B cell (primary cell): ENCODE results near the gene TTC21A. TPM values are rescaled to one million over a fixed set of nuclear protein-coding genes. Genes with fewer than 3 reads are reported as not detected.
A peak's percentile ranks its signal among the peaks of the same experiment; 100 is the strongest.

Experiments used
- ATAC-seq: fragments of 200-7000 bp; cut with Tn5 transposase; one replicate; pipeline ENCODE4 v1.10.0; 2021; ENCODE audit warnings: low read depth, mild to moderate bottlenecking, moderate number of reproducible peaks, moderate library complexity
- CTCF ChIA-PET: fragments of 350-600 bp; sonication (Branson Sonifier 250); formaldehyde crosslinking; loops from one replicate; lab custom pipeline; 2021; ENCODE audit warnings: antibody characterized with exemption, inconsistent platforms; lab: Charles Lee
- POLR2A ChIA-PET: fragments of 350-600 bp; sonication (Branson Sonifier 250); formaldehyde crosslinking; loops from one replicate; lab custom pipeline; 2021; ENCODE audit warnings: antibody characterized with exemption; lab: Charles Lee
- DNase-seq: peaks from one replicate; pipeline ENCODE4 v3.0.0; 2013
- H2AFZ ChIP-seq: 2 replicates; pipeline ENCODE4 v1.6.1; 2012; ENCODE audit warnings: mild to moderate bottlenecking, low read depth, low read length; ENCODE audit not compliant: insufficient read depth, poor library complexity, severe bottlenecking
- H3K27ac ChIP-seq, 2 donors: 1 replicate in 1 of 2; 2 replicates in 1 of 2; pipeline ENCODE4 v1.5.1; 2012 to 2013; ENCODE audit warnings: low read length in 2 of 2, mild to moderate bottlenecking in 2 of 2, moderate library complexity in 1 of 2
- H3K27me3 ChIP-seq, 4 experiments: fragments of 200-600 bp in 1 of 4; sonication (generic) in 1 of 4; replicated peaks in 1 of 4; 1 replicate in 2 of 4; 2 replicates in 2 of 4; pipeline versions ENCODE4 v1.6.1 to v1.7.0; 2013 to 2016; ENCODE audit warnings: low read length in 3 of 4, mild to moderate bottlenecking in 2 of 4, mixed read lengths in 1 of 4, moderate library complexity in 1 of 4; ENCODE audit not compliant: insufficient read depth in 4 of 4, control insufficient read depth in 3 of 4; ENCODE audit errors: control extremely low read depth in 1 of 4
- H3K36me3 ChIP-seq, 2 experiments: replicated peaks in 1 of 2; 1 replicate in 1 of 2; 2 replicates in 1 of 2; pipeline versions ENCODE4 v1.6.1 to v1.7.1; 2013; ENCODE audit warnings: low read length in 1 of 2; ENCODE audit not compliant: insufficient read depth in 2 of 2, control insufficient read depth in 1 of 2; ENCODE audit errors: control extremely low read depth in 1 of 2, extremely low read depth in 1 of 2
- H3K4me1 ChIP-seq, 2 donors: fragments of 200-600 bp in 1 of 2; sonication (generic) in 1 of 2; 1 replicate in 1 of 2; 2 replicates in 1 of 2; pipeline versions ENCODE4 v1.5.1 to v1.6.1; 2013 to 2017; ENCODE audit warnings: low read length in 2 of 2; ENCODE audit not compliant: control insufficient read depth in 2 of 2, insufficient read depth in 2 of 2
- H3K4me2 ChIP-seq: replicated peaks from 2 replicates; pipeline ENCODE3; 2012; ENCODE audit warnings: mild to moderate bottlenecking, low read depth, low read length; ENCODE audit not compliant: poor library complexity, severe bottlenecking
- H3K4me3 ChIP-seq, 5 experiments: fragments of 200-600 bp in 1 of 5; sonication (generic) in 1 of 5; 1 replicate in 3 of 5; 2 replicates in 2 of 5; pipeline versions ENCODE4 v1.5.1 to v1.7.0; 2011 to 2016; ENCODE audit warnings: low read length in 4 of 5, mild to moderate bottlenecking in 4 of 5, low read depth in 2 of 5, control low read depth in 1 of 5, moderate library complexity in 1 of 5; ENCODE audit not compliant: insufficient read depth in 1 of 5; ENCODE audit errors: control extremely low read depth in 1 of 5, extremely low read depth in 1 of 5
- H3K79me2 ChIP-seq: fragments of 200-600 bp; sonication (generic); one replicate; pipeline ENCODE4 v1.6.0; 2016; ENCODE audit warnings: low read length; ENCODE audit not compliant: control insufficient read depth, insufficient read depth
- H3K9ac ChIP-seq: fragments of 200-600 bp; sonication (generic); 2 replicates; pipeline ENCODE4 v1.6.1; 2017; ENCODE audit warnings: mild to moderate bottlenecking, low read length, moderate library complexity
- H3K9me3 ChIP-seq, 3 donors: one replicate each; pipeline versions ENCODE4 v1.6.1 to v1.7.1; 2013; ENCODE audit warnings: low read length in 2 of 3; ENCODE audit not compliant: control insufficient read depth in 2 of 3, insufficient read depth in 1 of 3; ENCODE audit errors: control extremely low read depth in 1 of 3
- H4K20me1 ChIP-seq: 2 replicates; pipeline ENCODE4 v1.6.0; 2012; ENCODE audit warnings: mild to moderate bottlenecking, low read length; ENCODE audit not compliant: insufficient read depth, control insufficient read depth, poor library complexity, severe bottlenecking
- H3K27ac Mint-ChIP-seq: one replicate; pipeline ENCODE4 v1.8.0; 2021; ENCODE audit warnings: mixed read lengths
- H3K27me3 Mint-ChIP-seq: one replicate; pipeline ENCODE4 v1.8.0; 2021; ENCODE audit warnings: mixed read lengths
- H3K4me1 Mint-ChIP-seq: one replicate; pipeline ENCODE4 v1.8.0; 2021; ENCODE audit warnings: mixed read lengths
- H3K4me3 Mint-ChIP-seq: one replicate; pipeline ENCODE4 v1.8.0; 2021; ENCODE audit warnings: mixed read lengths
- H3K9me3 Mint-ChIP-seq: one replicate; pipeline ENCODE4 v1.8.0; 2022; ENCODE audit warnings: mixed read lengths; ENCODE audit not compliant: insufficient read depth
- EZH2 ChIP-seq: IDR thresholded peaks from 2 replicates; pipeline ENCODE4 v1.6.1; 2012; ENCODE audit warnings: borderline replicate concordance, low read depth, mild to moderate bottlenecking, moderate library complexity, low read length; ENCODE audit not compliant: insufficient read depth, poor library complexity, severe bottlenecking
- WGBS: methylation state at CpG from one replicate; pipeline ENCODE4 v1.1.5; 2013; ENCODE audit warnings: missing lambda C conversion rate; ENCODE audit not compliant: insufficient coverage; 5-methylcytosine and 5-hydroxymethylcytosine counted together
- intact Hi-C: fragments of 100-400 bp; cut with micrococcal nuclease; formaldehyde crosslinking; loops from one replicate; pipeline ENCODE4 v1.10.0; 2022
- polyA plus RNA-seq: library from polyadenylated mRNA; depleted of rRNA; stranded (reverse); fragments of >200 nt; gene quantifications from 2 replicates; pipeline ENCODE4 v1.2.3, GENCODE V29; 2012
- total RNA-seq, 2 donors: library from RNA; stranded (reverse); fragments of 120-200 nt in 1 of 2; gene quantifications; 1 replicate in 1 of 2; 2 replicates in 1 of 2; pipeline versions ENCODE4 v1.2.3 to v1.2.4, GENCODE V29; 2013 to 2022
- TF ChIP-seq, protein P1 (sequence below): fragments of 200-600 bp; IDR thresholded peaks from one replicate; pipeline ENCODE4 v1.8.0; 2022; ENCODE audit warnings: antibody characterized with exemption, mild to moderate bottlenecking

TTC21A gene
- total and polyA plus RNA-seq, 2 donors (not counting 1 experiment from before 2014, with no cell fraction given): 49.2 to 106 TPM

DNA sequence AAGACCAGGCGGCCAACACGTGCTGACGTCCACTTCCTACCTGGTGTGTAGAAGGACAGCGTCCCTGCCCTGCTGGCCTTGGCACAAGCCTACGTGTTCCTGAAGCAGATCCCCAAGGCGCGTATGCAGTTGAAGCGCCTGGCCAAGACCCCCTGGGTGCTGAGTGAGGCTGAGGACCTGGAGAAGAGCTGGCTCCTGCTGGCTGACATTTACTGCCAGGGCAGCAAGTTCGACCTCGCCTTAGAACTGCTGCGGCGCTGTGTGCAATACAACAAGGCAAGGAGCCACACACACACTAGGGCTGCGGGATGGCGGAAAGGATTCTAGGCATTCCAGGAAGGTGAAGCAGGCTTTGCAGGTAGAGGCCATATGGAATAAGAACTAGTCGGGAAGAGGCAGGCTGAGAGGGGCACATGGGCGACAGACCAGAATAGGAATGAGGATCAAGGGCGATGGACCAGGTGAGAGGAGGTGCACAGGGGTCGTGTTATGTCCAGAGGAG, 30.0 kb downstream of the TTC21A start:
- no peak overlapping the region for H3K4me3 Mint-ChIP-seq
- Histone ChIP-seq H3K4me2 (no peak overlapping the region), H3K4me1 (peaks cover 20 to 21% of the 10 kb centered on the region in 2 donors), H3K4me3 (no peak overlapping the region), H3K9me3 (no peaks in the 10 kb centered on the region), H3K27me3 (no peaks in the 10 kb centered on the region), H3K79me2 (peaks cover 8% of the 10 kb centered on the region), H2AFZ (no peak overlapping the region), H3K36me3 (peaks cover 0 to 54% of the 10 kb centered on the region in 2 experiments), H3K9ac (no peak overlapping the region), H4K20me1 (peaks cover 24% of the 10 kb centered on the region), H3K27ac (no peak overlapping the region)
- peaks cover 20% of the 10 kb centered on the region for H3K4me1 Mint-ChIP-seq
- POLR2A ChIA-PET: no interaction called here
- H3K9me3 Mint-ChIP-seq: no peaks in the 10 kb centered on the region
- intact Hi-C loops: no loop called here
- TF ChIP-seq, protein P1, sequence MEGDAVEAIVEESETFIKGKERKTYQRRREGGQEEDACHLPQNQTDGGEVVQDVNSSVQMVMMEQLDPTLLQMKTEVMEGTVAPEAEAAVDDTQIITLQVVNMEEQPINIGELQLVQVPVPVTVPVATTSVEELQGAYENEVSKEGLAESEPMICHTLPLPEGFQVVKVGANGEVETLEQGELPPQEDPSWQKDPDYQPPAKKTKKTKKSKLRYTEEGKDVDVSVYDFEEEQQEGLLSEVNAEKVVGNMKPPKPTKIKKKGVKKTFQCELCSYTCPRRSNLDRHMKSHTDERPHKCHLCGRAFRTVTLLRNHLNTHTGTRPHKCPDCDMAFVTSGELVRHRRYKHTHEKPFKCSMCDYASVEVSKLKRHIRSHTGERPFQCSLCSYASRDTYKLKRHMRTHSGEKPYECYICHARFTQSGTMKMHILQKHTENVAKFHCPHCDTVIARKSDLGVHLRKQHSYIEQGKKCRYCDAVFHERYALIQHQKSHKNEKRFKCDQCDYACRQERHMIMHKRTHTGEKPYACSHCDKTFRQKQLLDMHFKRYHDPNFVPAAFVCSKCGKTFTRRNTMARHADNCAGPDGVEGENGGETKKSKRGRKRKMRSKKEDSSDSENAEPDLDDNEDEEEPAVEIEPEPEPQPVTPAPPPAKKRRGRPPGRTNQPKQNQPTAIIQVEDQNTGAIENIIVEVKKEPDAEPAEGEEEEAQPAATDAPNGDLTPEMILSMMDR: no peak
- TF ChIP-seq EZH2: no peak
- 96% methylated on average over 18 of the region's 18 CpGs for WGBS
- ATAC-seq (no peak), DNase-seq (no peak)
- CTCF ChIA-PET: interaction anchor here (0.9 to 1.7 kb wide), 2 partner anchors 12 to 151 kb away, joined by 3 to 6 read pairs; no protein-coding TSS in a partner anchor
- no peaks in the 10 kb centered on the region for H3K27me3 Mint-ChIP-seq
- peak overlapping the region; percentile 34 for H3K27ac Mint-ChIP-seq

DNA sequence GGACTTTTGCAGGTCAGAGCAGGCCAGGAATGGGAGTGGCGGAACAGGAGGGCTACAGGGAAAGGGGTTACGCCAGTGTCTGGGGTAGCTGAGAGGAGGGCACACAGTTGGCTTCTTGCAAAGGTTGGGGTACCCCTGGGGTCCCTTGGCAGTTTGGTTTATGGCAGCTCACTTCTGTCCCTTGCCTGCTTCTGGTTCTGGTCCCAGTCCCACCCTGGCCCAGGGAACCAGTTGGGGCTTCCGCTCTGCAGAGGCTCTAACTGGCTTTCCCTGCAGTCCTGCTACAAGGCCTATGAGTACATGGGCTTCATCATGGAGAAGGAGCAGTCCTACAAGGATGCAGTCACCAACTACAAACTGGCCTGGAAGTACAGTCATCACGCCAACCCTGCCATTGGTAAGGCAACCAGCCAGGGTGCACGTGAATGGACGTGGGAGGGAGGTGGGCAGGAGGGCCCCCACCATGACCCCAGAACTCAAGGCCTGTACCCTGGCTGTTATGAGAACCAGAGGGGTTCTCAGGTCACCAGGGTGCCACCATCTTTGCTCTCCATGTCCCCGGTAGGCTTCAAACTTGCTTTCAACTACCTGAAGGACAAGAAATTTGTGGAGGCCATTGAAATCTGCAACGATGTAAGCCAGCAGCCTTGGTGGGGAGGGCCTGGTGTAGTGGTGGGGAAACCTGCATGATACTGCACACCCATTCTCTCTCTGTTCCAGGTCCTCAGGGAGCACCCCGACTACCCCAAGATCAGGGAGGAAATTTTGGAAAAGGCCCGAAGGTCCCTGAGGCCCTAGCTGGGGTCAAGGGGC, 30.7 kb downstream of the TTC21A start:
- peaks cover 0 to 55% of the 10 kb centered on the region in 2 experiments for H3K36me3 ChIP-seq
- Mint-ChIP-seq H3K27me3 (no peaks in the 10 kb centered on the region), H3K27ac (peak overlapping the region; percentile 53), H3K4me1 (peaks cover 26% of the 10 kb centered on the region), H3K4me3 (no peak overlapping the region), H3K9me3 (no peaks in the 10 kb centered on the region)
- peaks cover 15% of the 10 kb centered on the region for H3K79me2 ChIP-seq
- H3K9ac ChIP-seq: no peak overlapping the region
- peaks cover 22 to 27% of the 10 kb centered on the region in 2 donors for H3K4me1 ChIP-seq
- WGBS: 99% methylated on average over 6 of the region's 10 CpGs
- H3K4me2 ChIP-seq: no peak overlapping the region
- ChIA-PET CTCF (interaction anchor here (1.0 kb wide), 1 partner anchor 11 kb away, joined by 3 read pairs; no protein-coding TSS in a partner anchor), POLR2A (no interaction called here)
- H2AFZ ChIP-seq: no peak overlapping the region
- no peaks in the 10 kb centered on the region for H3K9me3 ChIP-seq
- H3K4me3 ChIP-seq: no peak overlapping the region
- intact Hi-C loops: no loop called here
- no peak for DNase-seq
- H4K20me1 ChIP-seq: peaks cover 31% of the 10 kb centered on the region
- no peak overlapping the region for H3K27ac ChIP-seq
- H3K27me3 ChIP-seq: no peaks in the 10 kb centered on the region
- no peak for ATAC-seq
- TF ChIP-seq, protein P1: no peak
- TF ChIP-seq EZH2: no peak
